ENCODE data around the gene ANKRD34B.
A peak's percentile ranks its signal among the peaks of the same experiment; 100 is the strongest.

The ANKRD34B gene

DNA sequence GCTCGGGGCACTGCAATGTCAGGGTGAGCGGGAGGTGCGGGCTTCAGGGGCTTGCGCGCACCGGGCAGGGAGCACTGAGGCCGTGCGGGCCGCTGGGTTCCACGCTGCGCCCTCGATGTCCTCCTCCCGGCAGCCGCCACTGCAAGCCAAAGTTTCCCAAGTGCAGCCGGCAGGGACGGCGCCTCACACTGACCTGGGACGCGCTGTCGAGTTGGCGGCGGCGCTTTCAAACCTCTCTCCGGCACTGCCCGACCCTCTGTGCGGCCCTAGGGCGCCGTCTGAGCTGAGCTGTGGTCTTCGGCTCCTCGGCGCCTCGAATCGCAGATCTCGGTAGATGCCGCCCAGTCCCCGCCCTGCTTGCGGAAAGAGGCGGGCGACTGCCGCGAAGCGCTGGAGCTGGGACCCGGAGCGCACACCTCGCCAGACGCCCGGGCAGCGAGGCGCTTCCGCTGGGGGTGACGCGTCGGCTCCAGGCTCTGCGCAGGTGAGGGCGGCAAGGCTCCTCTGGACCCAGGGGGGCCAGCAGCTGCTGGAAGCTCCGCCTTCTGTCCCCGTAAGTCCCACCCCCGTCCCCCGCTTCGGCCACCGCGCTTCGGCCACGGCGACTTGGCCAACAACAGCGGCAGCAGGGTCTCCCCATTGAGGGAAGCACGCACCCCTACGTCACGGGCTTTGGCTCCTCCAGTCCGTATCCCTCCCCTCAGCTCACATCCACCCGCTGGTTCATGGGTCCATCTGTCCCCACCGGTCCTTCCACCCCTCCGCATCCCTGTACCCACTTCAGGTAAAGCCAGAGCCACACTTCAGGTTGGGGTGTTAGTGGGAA lies at the start of gene ANKRD34B:
ANKRD34B (minus strand) TSS at position 320 of the 826 bp plus-strand sequence. CDS start 10,261 bp downstream, outside the sequence.
- peak within 1 kb of the TSS; percentile 27 for H3K4me3 ChIP-seq (ENCODE audit: control insufficient read depth, low read depth, low read length)
- TF ChIP-seq, protein P1, sequence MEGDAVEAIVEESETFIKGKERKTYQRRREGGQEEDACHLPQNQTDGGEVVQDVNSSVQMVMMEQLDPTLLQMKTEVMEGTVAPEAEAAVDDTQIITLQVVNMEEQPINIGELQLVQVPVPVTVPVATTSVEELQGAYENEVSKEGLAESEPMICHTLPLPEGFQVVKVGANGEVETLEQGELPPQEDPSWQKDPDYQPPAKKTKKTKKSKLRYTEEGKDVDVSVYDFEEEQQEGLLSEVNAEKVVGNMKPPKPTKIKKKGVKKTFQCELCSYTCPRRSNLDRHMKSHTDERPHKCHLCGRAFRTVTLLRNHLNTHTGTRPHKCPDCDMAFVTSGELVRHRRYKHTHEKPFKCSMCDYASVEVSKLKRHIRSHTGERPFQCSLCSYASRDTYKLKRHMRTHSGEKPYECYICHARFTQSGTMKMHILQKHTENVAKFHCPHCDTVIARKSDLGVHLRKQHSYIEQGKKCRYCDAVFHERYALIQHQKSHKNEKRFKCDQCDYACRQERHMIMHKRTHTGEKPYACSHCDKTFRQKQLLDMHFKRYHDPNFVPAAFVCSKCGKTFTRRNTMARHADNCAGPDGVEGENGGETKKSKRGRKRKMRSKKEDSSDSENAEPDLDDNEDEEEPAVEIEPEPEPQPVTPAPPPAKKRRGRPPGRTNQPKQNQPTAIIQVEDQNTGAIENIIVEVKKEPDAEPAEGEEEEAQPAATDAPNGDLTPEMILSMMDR (IDR thresholded peaks at IDR 0.05; ENCODE audit: control insufficient read depth, insufficient read depth, low read depth, low read length, missing control alignments) = no peak
- no peak for DNase-seq (ENCODE audit: low read depth)

- no peak overlapping the region for H3K4me3 ChIP-seq (ENCODE audit: control insufficient read depth, low read depth, low read length)
- no peak for DNase-seq (ENCODE audit: low read depth)
- TF ChIP-seq, protein P1 (IDR thresholded peaks at IDR 0.05; ENCODE audit: control insufficient read depth, insufficient read depth, low read depth, low read length, missing control alignments) = no peak
Observed at GRCh38 chr5:80619086-80619485, 49.0 kb upstream of the ANKRD34B start.

DNA sequence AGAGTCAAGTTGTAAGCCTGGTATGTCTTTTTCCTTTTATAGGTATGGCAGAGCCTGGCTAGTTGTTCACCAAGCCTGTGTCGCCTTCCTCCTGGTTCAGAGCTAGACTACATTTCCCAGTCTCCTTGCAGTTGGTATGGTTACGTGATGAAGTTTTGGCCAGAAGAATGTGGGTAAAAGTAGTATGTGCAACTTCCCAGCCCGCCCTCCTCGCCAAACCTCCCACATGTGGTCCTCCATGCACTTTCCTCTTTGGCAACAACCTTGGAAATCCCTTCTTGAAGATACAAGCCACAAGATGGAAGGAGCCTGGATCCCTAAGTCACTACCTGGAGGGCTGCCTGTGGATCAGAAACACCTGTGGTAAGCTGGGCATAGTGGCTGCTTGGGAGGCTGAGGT lies 48.4 kb upstream of the ANKRD34B start:
- TF ChIP-seq, protein P1 (IDR thresholded peaks at IDR 0.05; ENCODE audit: control insufficient read depth, insufficient read depth, low read depth, low read length, missing control alignments) = no peak
- DNase-seq (ENCODE audit: low read depth) = no peak
- H3K4me3 ChIP-seq (ENCODE audit: control insufficient read depth, low read depth, low read length) = no peak overlapping the region

DNA sequence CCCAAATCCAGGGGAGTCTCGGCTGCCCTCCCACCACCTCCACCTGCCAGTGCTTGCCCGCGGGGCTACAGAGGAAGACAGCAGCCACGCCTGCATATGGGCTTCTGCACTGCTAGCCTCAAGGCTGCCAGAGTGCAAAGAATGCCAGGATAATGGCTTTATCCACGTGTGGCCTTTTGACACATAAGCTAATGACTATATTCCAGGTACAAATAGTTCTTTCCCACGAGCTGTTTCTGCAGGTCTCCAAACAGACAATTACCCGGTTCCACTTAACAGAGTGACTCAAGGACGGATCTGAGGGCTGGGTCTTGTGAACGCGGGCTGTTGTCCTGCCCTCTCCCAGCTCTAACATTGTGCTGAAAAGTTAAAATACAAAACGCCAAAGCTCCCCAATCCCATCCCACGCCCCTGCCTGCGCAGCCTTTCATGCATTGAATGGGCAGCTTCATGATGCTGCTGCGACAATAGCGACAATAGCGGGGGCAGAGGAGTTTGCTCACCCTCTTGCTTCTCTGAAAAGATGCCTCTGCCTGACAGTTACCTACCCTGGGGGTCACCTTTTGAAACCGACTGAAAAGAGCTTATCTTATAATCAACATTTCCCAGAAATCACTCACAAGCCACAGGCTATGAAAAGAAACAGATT lies 45.3 kb upstream of the ANKRD34B start:
- TF ChIP-seq, protein P1 (IDR thresholded peaks at IDR 0.05; ENCODE audit: control insufficient read depth, insufficient read depth, low read depth, low read length, missing control alignments) = no peak
- no peak for DNase-seq (ENCODE audit: low read depth)
- H3K4me3 ChIP-seq (ENCODE audit: control insufficient read depth, low read depth, low read length) = no peak overlapping the region

GRCh38 chr5:80609692-80610091 lies 39.6 kb upstream of the ANKRD34B start:
- no peak overlapping the region for H3K4me3 ChIP-seq (ENCODE audit: control insufficient read depth, low read depth, low read length)
- DNase-seq (ENCODE audit: low read depth) = no peak
- TF ChIP-seq, protein P1 (IDR thresholded peaks at IDR 0.05; ENCODE audit: control insufficient read depth, insufficient read depth, low read depth, low read length, missing control alignments) = no peak

- TF ChIP-seq, protein P1 (IDR thresholded peaks at IDR 0.05; ENCODE audit: control insufficient read depth, insufficient read depth, low read depth, low read length, missing control alignments) = no peak
- DNase-seq (ENCODE audit: low read depth) = no peak
- H3K4me3 ChIP-seq (ENCODE audit: control insufficient read depth, low read depth, low read length) = no peak overlapping the region
Observed at GRCh38 chr5:80608731-80609130, 38.7 kb upstream of the ANKRD34B start.

All from AG09309 (cell line).